COR-L47 (cell line): ENCODE measurements around the gene COL10A1.

Source experiments
- DNase-seq: peaks from one replicate; lab custom pipeline; 2025; lab: John Stamatoyannopoulos, UW

The COL10A1 gene

GRCh38 chr6:116126032-116126431 is at the start of gene COL10A1:
COL10A1 (minus strand) TSS chr6:116126132; CDS start chr6:116125492, 640 bp downstream.
- DNase-seq, result no peak

- DNase-seq, result no peak
Measured at GRCh38 chr6:116175344-116175743, 49.4 kb upstream of the COL10A1 start.

- no peak for DNase-seq
Measured at GRCh38 chr6:116173928-116174327, 48.0 kb upstream of the COL10A1 start.

- no peak for DNase-seq
Measured at GRCh38 chr6:116170358-116171057, 44.6 kb upstream of the COL10A1 start.

GRCh38 chr6:116169880-116170279 is 43.9 kb upstream of the COL10A1 start:
- DNase-seq, result no peak

GRCh38 chr6:116168148-116168547 is 42.2 kb upstream of the COL10A1 start:
- DNase-seq, result no peak

- DNase-seq, result no peak
Measured at GRCh38 chr6:116166369-116166768, 40.4 kb upstream of the COL10A1 start.

GRCh38 chr6:116165596-116165995 is 39.7 kb upstream of the COL10A1 start:
- no peak for DNase-seq

- DNase-seq, result no peak
Measured at GRCh38 chr6:116159782-116160524, 34.0 kb upstream of the COL10A1 start.

GRCh38 chr6:116158641-116159040 is 32.7 kb upstream of the COL10A1 start:
- DNase-seq, result no peak

GRCh38 chr6:116157391-116157790 is 31.5 kb upstream of the COL10A1 start:
- DNase-seq, result no peak

- DNase-seq, result no peak
Measured at GRCh38 chr6:116156405-116157326, 30.7 kb upstream of the COL10A1 start.

- no peak for DNase-seq
Measured at GRCh38 chr6:116154887-116155286, 29.0 kb upstream of the COL10A1 start.

GRCh38 chr6:116152620-116153019 is 26.7 kb upstream of the COL10A1 start:
- DNase-seq, result no peak

- DNase-seq, result no peak
Measured at GRCh38 chr6:116145803-116146675, 20.1 kb upstream of the COL10A1 start.

GRCh38 chr6:116144605-116145004 is 18.7 kb upstream of the COL10A1 start:
- DNase-seq, result no peak

GRCh38 chr6:116139917-116140316 is 14.0 kb upstream of the COL10A1 start:
- no peak for DNase-seq

- no peak for DNase-seq
Measured at GRCh38 chr6:116136933-116137340, 11.0 kb upstream of the COL10A1 start.

GRCh38 chr6:116136373-116136772 is 10.4 kb upstream of the COL10A1 start:
- DNase-seq, result no peak

- no peak for DNase-seq
Measured at GRCh38 chr6:116133453-116133852, 7.5 kb upstream of the COL10A1 start.

GRCh38 chr6:116127771-116128493 is 2.0 kb upstream of the COL10A1 start:
- no peak for DNase-seq
